ENCODE data around the gene PPIL3.

Gene PPIL3

GRCh38 chr2:200860092-200860795 is 28.6 kb downstream of the PPIL3 start:
- no peak for DNase-seq (ENCODE audit: low read depth)
- TF ChIP-seq CTCF (IDR thresholded peaks at IDR 0.05; ENCODE audit: insufficient read depth, low read depth, low read length, missing control alignments) = no peak
- H3K4me3 ChIP-seq (ENCODE audit: low read depth, low read length) = no peak overlapping the region

DNA sequence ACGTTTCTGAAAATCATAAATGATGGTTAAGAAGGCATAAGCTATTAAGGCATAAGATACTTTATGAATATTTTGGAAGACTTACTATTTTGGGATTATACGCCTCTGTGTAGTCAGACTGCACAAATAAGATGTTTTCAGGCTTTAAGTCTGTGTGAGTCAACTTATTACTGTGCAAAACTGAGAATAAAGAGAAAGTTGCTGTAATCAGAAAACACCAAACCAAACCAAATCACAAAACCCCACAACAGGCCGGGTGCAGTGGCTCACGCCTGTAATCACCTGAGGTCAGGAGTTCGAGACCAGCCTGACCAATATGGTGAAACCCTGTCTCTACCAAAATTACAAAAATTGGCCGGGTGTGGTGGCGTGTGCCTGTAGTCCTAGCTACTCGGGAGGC is 32.1 kb downstream of the PPIL3 start:
- TF ChIP-seq CTCF (IDR thresholded peaks at IDR 0.05; ENCODE audit: insufficient read depth, low read depth, low read length, missing control alignments) = no peak
- no peak for DNase-seq (ENCODE audit: low read depth)
- no peak overlapping the region for H3K4me3 ChIP-seq (ENCODE audit: low read depth, low read length)

DNA sequence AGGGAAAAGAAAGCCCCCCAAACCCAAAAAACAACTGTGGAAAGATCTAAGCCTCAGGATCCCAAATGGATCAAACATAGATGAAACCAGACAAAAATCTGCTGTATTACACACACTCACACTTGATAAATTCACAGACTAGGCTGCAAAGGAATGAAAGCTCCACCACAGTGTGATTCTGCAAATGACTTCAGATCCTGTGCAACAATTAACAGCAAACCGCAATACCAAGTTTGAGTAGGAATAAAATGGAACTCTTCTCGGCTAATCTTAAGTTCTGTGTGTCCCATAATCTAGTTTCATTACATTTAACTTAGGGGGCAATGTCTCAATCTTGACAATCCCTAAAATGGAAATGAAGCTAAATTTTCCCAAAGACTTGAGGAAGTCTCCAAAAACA is 36.3 kb downstream of the PPIL3 start:
- no peak for TF ChIP-seq CTCF (IDR thresholded peaks at IDR 0.05; ENCODE audit: insufficient read depth, low read depth, low read length, missing control alignments)
- DNase-seq (ENCODE audit: low read depth) = no peak
- no peak overlapping the region for H3K4me3 ChIP-seq (ENCODE audit: low read depth, low read length)

GRCh38 chr2:200851398-200852248 is 37.3 kb downstream of the PPIL3 start:
- H3K4me3 ChIP-seq (ENCODE audit: low read depth, low read length) = no peak overlapping the region
- no peak for DNase-seq (ENCODE audit: low read depth)
- no peak for TF ChIP-seq CTCF (IDR thresholded peaks at IDR 0.05; ENCODE audit: insufficient read depth, low read depth, low read length, missing control alignments)

DNA sequence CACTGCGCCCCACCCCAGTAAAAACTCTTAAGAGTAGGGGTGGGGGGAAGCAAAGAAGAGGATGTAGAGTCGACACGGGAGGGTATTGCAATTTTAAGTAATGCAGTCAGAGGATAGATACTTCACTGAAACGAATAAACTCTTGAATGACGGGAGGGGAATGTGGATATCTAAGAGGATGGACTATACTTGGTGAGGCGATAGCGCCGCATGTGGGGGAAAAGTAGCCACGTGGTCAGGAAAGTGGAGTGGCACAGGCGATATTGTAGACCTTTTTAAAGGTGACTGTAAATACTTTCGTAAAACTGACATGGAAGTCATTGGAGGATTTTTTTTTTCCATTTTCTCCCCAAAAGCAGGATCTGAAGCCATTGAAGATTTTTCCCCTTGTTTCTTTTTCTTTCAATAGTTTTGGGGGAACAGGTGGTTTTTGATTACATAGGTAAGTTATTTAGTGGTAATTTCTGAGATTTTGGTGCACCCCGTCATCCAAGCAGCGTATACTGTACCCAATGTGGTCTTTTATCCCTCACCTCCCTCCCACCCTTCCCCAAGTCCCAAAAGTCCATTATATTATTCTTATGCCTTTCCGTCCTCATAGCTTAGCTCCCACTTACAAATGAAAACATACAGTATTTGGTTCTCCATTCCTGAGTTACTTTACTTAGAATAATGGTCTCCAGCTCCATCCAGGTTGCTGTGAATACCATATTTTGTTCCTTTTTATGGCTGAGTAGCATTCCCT is 38.2 kb downstream of the PPIL3 start:
- no peak for DNase-seq (ENCODE audit: low read depth)
- no peak overlapping the region for H3K4me3 ChIP-seq (ENCODE audit: low read depth, low read length)
- TF ChIP-seq CTCF (IDR thresholded peaks at IDR 0.05; ENCODE audit: insufficient read depth, low read depth, low read length, missing control alignments) = no peak

- TF ChIP-seq CTCF (IDR thresholded peaks at IDR 0.05; ENCODE audit: insufficient read depth, low read depth, low read length, missing control alignments) = no peak
- no peak overlapping the region for H3K4me3 ChIP-seq (ENCODE audit: low read depth, low read length)
- no peak for DNase-seq (ENCODE audit: low read depth)
Observed at GRCh38 chr2:200847939-200848338, 40.9 kb downstream of the PPIL3 start.
